ENCODE data around the gene PTPRK.

Gene PTPRK

GRCh38 chr6:128474481-128474880 is 45.9 kb downstream of the PTPRK start:
- no peak for TF ChIP-seq CTCF (IDR thresholded peaks at IDR 0.05; ENCODE audit: control insufficient read depth, extremely low read depth, insufficient read depth)

DNA sequence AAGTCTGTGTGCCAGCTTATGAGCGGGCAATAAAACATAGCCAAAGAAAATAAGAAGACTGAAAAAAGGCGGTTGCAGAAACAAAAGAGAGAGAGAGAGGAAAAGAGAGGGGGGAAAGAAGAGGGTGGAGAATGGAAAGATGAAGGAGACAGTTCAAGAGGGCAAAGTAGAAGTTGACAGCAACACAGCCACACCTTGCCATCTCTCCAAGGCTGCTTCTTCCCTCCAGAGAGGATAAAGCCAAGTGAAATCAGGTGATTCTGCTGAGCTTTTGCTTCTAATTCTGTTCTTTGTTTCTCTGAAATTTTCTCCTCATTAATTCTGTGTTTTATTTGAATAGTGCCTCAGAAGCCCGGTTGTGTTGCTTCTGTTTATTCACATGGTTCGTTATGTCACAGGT is 48.5 kb downstream of the PTPRK start:
- TF ChIP-seq CTCF (IDR thresholded peaks at IDR 0.05; ENCODE audit: control insufficient read depth, extremely low read depth, insufficient read depth), result no peak
- no peak overlapping the region for H3K4me3 ChIP-seq (ENCODE audit: low read depth, low read length)
- no peak for DNase-seq (ENCODE audit: low read depth)

More at GRCh38 chr6:128474481-128474880, 45.9 kb downstream of the PTPRK start:
- no peak overlapping the region for H3K4me3 ChIP-seq (ENCODE audit: low read depth, low read length)
- no peak for DNase-seq (ENCODE audit: low read depth)

GRCh38 chr6:128465368-128466343 is 54.7 kb downstream of the PTPRK start:
- no peak overlapping the region for H3K4me3 ChIP-seq (ENCODE audit: low read depth, low read length)
- no peak for TF ChIP-seq CTCF (IDR thresholded peaks at IDR 0.05; ENCODE audit: control insufficient read depth, extremely low read depth, insufficient read depth)
- DNase-seq (ENCODE audit: low read depth), result no peak

DNA sequence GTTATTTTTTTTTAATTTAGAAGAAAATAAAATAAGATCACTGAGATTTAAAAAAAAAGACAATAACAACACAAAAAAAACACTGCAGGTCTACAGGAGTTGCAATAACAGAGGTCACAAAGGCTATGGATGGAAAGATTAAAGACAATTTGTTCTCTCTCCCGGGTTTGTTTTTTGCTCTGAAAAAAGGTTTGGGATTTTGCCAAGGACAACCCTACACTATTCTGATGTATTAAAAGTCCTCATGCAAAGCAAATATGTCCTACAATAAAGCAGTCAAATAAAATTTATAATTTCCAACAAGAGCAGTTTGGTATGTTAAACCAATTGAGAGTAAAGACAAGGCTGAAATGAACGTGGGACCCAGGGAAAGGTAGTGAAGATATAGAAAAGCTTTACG is 55.6 kb downstream of the PTPRK start:
- H3K4me3 ChIP-seq (ENCODE audit: low read depth, low read length), result no peak overlapping the region
- TF ChIP-seq CTCF (IDR thresholded peaks at IDR 0.05; ENCODE audit: control insufficient read depth, extremely low read depth, insufficient read depth), result no peak
- peak; percentile 45 for DNase-seq (ENCODE audit: low read depth)

- no peak for TF ChIP-seq CTCF (IDR thresholded peaks at IDR 0.05; ENCODE audit: control insufficient read depth, extremely low read depth, insufficient read depth)
- DNase-seq (ENCODE audit: low read depth), result no peak
- H3K4me3 ChIP-seq (ENCODE audit: low read depth, low read length), result no peak overlapping the region
Observed at GRCh38 chr6:128463942-128464341, 56.5 kb downstream of the PTPRK start.

DNA sequence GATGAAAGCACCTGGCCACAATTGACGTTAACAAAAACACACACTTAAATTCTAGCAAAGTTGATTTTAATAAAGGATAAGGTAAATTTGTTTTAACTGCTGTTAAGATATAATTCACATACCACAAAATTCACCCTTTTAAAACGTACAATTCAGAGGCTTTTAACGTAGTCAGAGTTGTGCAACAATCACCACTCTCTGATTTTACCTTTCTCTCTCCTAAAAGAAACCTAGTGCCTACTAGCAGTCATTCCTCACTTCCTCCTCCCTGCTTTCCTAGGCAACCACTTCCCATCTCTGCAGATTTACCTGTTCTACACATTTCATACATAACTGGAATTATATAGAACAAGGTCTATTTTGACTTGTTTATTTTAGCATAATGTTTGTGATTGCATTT is 58.9 kb downstream of the PTPRK start:
- TF ChIP-seq CTCF (IDR thresholded peaks at IDR 0.05; ENCODE audit: control insufficient read depth, extremely low read depth, insufficient read depth), result no peak
- no peak overlapping the region for H3K4me3 ChIP-seq (ENCODE audit: low read depth, low read length)
- no peak for DNase-seq (ENCODE audit: low read depth)

Data from LNCaP clone FGC (cell line).